KMS-11 (cell line): ENCODE results near the gene HACL1.
"Not testable (repeated sequence)": the region's sequence is repeated elsewhere in the genome, so short reads cannot be mapped to it uniquely, and the experiment has no call there.

Experiments
- H2AFZ ChIP-seq: fragments of 200-600 bp; sonication (generic); 2 replicates; pipeline ENCODE4 v1.6.1; 2016; ENCODE audit warnings: antibody characterized with exemption, mixed run types, low read depth
- H3K27ac ChIP-seq: fragments of 200-600 bp; sonication (generic); 2 replicates; pipeline ENCODE4 v1.6.1; 2016; ENCODE audit warnings: mild to moderate bottlenecking, mixed run types
- H3K27me3 ChIP-seq: fragments of 200-600 bp; sonication (generic); 2 replicates; pipeline ENCODE4 v1.6.1; 2017; ENCODE audit warnings: mild to moderate bottlenecking, low read depth, mixed run types, moderate library complexity; ENCODE audit not compliant: insufficient read depth
- H3K36me3 ChIP-seq: fragments of 200-600 bp; sonication (generic); 2 replicates; pipeline ENCODE4 v1.6.1; 2017; ENCODE audit warnings: mild to moderate bottlenecking, mixed run types; ENCODE audit not compliant: insufficient read depth
- H3K4me1 ChIP-seq: fragments of 200-600 bp; sonication (generic); 2 replicates; pipeline ENCODE4 v1.6.1; 2016; ENCODE audit warnings: mild to moderate bottlenecking, low read depth, mixed run types; ENCODE audit not compliant: poor library complexity, severe bottlenecking
- H3K4me2 ChIP-seq: fragments of 200-600 bp; sonication (generic); 2 replicates; pipeline ENCODE4 v1.7.0; 2016; ENCODE audit warnings: mild to moderate bottlenecking, mixed run types
- H3K4me3 ChIP-seq: fragments of 200-600 bp; sonication (generic); IDR thresholded peaks from 2 replicates; pipeline ENCODE4 v1.6.1; 2017; ENCODE audit warnings: low read depth, low read length, mixed read lengths; ENCODE audit not compliant: insufficient read depth
- H3K79me2 ChIP-seq: fragments of 200-600 bp; sonication (generic); 2 replicates; pipeline ENCODE4 v1.6.1; 2016; ENCODE audit warnings: low read depth, mixed run types; ENCODE audit not compliant: insufficient read depth
- H3K9ac ChIP-seq: fragments of 200-600 bp; sonication (generic); 2 replicates; pipeline ENCODE4 v1.6.1; 2016; ENCODE audit warnings: mild to moderate bottlenecking, mixed run types
- H4K20me1 ChIP-seq: fragments of 200-600 bp; sonication (generic); 2 replicates; pipeline ENCODE4 v1.6.1; 2016; ENCODE audit warnings: mild to moderate bottlenecking, mixed run types; ENCODE audit not compliant: insufficient read depth
- TF ChIP-seq, protein P1 (sequence below): fragments of 200-600 bp; sonication (generic); conservative IDR thresholded peaks from 2 replicates; pipeline ENCODE4 v1.6.1; 2017; ENCODE audit warnings: low read depth, mild to moderate bottlenecking, antibody characterized with exemption, low read length, moderate library complexity, mixed read lengths

The HACL1 gene

DNA sequence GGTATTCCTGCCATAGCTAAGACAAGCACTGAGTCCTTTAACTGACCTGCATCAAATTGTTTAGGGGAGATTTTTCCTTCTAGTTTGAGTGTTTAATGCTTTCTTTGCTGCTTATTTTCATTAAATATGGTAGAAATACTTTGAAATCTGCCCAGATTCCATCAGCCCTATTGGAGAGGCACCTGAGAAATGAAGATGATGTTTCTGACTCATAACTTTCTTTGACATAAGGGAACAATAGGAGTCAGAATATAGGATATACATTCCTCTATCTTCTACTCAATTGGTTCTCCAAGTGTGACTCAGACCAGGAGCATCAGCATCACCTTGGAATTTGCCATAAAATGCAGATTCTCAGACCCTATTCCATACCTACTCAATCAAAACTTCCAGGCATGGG lies 27.6 kb upstream of the HACL1 start:
- Histone ChIP-seq H2AFZ (no peak overlapping the region), H3K36me3 (no peaks in the 10 kb centered on the region), H3K79me2 (no peaks in the 10 kb centered on the region), H3K4me3 (no peak overlapping the region), H3K4me2 (no peak overlapping the region), H3K27me3 (no peaks in the 10 kb centered on the region), H4K20me1 (no peaks in the 10 kb centered on the region), H3K4me1 (peaks cover 9% of the 10 kb centered on the region), H3K9ac (no peak overlapping the region), H3K27ac (no peak overlapping the region)
- TF ChIP-seq, protein P1, sequence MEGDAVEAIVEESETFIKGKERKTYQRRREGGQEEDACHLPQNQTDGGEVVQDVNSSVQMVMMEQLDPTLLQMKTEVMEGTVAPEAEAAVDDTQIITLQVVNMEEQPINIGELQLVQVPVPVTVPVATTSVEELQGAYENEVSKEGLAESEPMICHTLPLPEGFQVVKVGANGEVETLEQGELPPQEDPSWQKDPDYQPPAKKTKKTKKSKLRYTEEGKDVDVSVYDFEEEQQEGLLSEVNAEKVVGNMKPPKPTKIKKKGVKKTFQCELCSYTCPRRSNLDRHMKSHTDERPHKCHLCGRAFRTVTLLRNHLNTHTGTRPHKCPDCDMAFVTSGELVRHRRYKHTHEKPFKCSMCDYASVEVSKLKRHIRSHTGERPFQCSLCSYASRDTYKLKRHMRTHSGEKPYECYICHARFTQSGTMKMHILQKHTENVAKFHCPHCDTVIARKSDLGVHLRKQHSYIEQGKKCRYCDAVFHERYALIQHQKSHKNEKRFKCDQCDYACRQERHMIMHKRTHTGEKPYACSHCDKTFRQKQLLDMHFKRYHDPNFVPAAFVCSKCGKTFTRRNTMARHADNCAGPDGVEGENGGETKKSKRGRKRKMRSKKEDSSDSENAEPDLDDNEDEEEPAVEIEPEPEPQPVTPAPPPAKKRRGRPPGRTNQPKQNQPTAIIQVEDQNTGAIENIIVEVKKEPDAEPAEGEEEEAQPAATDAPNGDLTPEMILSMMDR: no peak

DNA sequence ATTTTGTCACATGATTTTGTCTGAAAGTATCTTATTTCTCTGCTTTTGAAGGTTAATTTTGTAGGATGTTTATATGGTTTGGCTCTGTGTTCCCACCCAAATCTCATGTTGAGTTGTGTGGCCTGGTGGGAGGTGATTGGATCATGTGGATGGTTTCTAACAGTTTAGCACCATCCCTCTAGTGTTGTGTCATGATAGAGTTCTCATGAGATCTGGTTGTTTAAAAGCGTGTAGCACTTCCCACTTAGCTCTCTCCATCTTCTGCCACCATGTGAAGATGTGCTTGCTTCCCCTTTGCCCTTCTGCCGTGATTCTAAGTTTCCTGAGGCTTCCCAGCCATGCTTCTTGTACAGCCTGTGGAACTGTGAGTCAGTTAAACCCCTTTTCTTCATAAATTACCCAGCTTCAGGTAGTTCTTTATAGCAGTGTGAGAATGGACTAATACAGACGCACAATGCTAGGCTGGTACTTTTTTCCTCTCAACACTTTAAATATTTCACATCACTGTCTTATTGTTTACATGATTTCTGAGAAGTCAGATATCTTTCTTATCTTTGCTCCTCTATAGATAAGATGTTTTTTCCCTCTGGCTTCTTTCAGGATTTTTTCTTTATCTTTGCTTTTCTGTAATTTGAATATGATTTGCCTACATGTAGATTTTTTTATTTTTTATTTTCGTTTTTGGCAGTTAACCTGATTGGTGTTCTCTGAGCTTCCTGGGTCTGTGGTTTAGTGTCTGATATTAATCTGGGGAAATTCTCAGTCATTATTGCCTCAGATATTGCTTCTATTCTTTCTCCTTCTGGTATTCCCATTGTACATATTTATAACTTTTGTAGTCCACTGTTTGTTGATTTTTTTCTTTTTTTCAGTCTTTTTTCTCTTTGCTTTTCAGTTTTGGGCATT lies 22.4 kb upstream of the HACL1 start:
- H2AFZ ChIP-seq: no peak overlapping the region
- no peak overlapping the region for H3K4me2 ChIP-seq
- no peaks in the 10 kb centered on the region for H3K36me3 ChIP-seq
- no peaks in the 10 kb centered on the region for H3K4me1 ChIP-seq
- no peak overlapping the region for H3K27ac ChIP-seq
- no peaks in the 10 kb centered on the region for H4K20me1 ChIP-seq
- no peak overlapping the region for H3K9ac ChIP-seq
- no peaks in the 10 kb centered on the region for H3K27me3 ChIP-seq
- no peaks in the 10 kb centered on the region for H3K79me2 ChIP-seq
- H3K4me3 ChIP-seq: no peak overlapping the region
- TF ChIP-seq, protein P1: no peak

DNA sequence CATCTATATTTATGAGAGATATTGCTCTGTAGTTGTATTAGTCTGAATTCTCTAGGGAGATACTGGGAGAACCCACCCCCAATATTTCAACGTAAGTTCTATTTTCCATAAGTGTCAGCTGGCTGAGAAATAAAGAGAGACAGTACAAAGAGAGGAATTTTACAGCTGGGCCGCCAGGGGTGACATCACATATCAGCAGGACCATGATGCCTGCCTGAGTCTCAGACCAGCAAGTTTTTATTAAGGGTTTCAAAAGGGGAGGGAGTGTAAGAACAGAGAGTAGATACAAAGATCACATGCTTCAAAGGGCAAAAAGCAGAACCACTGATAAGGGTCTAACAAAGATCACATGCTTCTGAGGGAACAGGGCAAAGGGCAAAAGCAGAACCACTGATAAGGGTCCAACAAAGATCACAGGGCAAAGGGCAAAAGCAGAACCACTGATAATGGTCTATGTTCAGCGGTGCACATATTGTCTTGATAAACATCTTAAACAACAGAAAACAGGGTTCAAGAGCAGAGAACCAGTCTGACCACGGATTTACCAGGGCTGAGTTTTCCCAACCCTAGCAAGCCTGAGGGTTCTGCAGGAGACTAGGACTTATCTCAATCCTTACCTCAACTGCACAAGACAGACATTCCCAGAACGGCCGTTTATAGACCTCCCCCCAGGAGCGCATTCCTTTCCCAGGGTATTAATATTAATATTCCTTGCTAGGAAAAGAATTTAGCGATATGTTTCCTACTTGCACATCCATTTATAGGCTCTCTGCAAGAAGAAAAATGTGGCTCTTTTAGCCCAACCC lies 18.5 kb upstream of the HACL1 start:
- not testable (repeated sequence) for H4K20me1 ChIP-seq, H3K9ac ChIP-seq, H2AFZ ChIP-seq, H3K4me1 ChIP-seq, H3K27me3 ChIP-seq, H3K4me3 ChIP-seq, H3K4me2 ChIP-seq, H3K79me2 ChIP-seq, H3K36me3 ChIP-seq, H3K27ac ChIP-seq

DNA sequence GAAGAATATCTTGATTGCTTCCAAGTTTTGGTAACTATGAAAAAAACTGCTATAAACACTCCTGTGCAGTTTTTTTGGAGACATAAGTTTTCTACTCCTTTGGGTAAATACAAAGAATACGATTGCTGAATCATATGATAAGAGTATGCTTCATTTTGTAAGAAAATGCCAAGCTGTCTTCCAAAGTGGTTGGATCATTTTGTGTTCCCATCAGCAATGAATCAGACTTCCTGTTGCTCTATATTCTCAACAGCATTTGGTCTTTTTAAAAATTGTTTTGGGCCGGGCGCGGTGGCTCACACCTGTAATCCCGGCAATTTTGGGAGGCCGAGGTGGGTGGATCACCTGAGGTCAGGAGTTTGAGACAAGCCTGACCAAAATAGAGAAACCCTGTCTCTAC lies 14.7 kb upstream of the HACL1 start:
- Histone ChIP-seq H3K27me3 (no peaks in the 10 kb centered on the region), H3K79me2 (no peaks in the 10 kb centered on the region), H3K36me3 (no peaks in the 10 kb centered on the region), H3K4me1 (no peaks in the 10 kb centered on the region), H3K27ac (no peak overlapping the region), H4K20me1 (no peaks in the 10 kb centered on the region), H2AFZ (no peak overlapping the region), H3K4me2 (no peak overlapping the region), H3K4me3 (no peak overlapping the region), H3K9ac (no peak overlapping the region)
- TF ChIP-seq, protein P1: no peak
